Fibroblast of the aortic adventitia (primary cell): ENCODE results near the gene TXN. TPM values are rescaled to one million over a fixed set of nuclear protein-coding genes. Genes with fewer than 3 reads are reported as not detected.

ENCODE experiments used
- DNase-seq: peaks from one replicate; pipeline ENCODE4 v3.0.0-alpha.2; 2010; ENCODE audit warnings: low read depth
- H3K4me3 ChIP-seq: 2 replicates; pipeline ENCODE4 v1.5.1; 2011; ENCODE audit warnings: low read depth, mild to moderate bottlenecking, control low read depth, low read length, moderate library complexity
- total RNA-seq: library from RNA; depleted of rRNA; stranded (reverse); fragments of >200 nt; gene quantifications from 2 replicates; pipeline ENCODE4 v1.2.3, GENCODE V29; 2012; ENCODE audit warnings: low replicate concordance
- TF ChIP-seq, protein P1 (sequence below): IDR thresholded peaks from 2 replicates; pipeline ENCODE4 v1.5.1; 2011; ENCODE audit warnings: mild to moderate bottlenecking, low read length, control low read depth, inconsistent platforms; ENCODE audit not compliant: insufficient read depth

Gene TXN
- total RNA-seq, 1 donor, result 708 TPM

- H3K4me3 ChIP-seq, result no peak overlapping the region
- DNase-seq, result no peak
- TF ChIP-seq, protein P1, sequence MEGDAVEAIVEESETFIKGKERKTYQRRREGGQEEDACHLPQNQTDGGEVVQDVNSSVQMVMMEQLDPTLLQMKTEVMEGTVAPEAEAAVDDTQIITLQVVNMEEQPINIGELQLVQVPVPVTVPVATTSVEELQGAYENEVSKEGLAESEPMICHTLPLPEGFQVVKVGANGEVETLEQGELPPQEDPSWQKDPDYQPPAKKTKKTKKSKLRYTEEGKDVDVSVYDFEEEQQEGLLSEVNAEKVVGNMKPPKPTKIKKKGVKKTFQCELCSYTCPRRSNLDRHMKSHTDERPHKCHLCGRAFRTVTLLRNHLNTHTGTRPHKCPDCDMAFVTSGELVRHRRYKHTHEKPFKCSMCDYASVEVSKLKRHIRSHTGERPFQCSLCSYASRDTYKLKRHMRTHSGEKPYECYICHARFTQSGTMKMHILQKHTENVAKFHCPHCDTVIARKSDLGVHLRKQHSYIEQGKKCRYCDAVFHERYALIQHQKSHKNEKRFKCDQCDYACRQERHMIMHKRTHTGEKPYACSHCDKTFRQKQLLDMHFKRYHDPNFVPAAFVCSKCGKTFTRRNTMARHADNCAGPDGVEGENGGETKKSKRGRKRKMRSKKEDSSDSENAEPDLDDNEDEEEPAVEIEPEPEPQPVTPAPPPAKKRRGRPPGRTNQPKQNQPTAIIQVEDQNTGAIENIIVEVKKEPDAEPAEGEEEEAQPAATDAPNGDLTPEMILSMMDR, result no peak
These were observed 3.3 kb upstream of the TXN start for GRCh38 chr9:110259566-110259965.

GRCh38 chr9:110258690-110259091 lies 2.4 kb upstream of the TXN start:
- TF ChIP-seq, protein P1, result no peak
- DNase-seq, result no peak
- H3K4me3 ChIP-seq, result no peak overlapping the region

GRCh38 chr9:110257956-110258355 lies 1.6 kb upstream of the TXN start:
- TF ChIP-seq, protein P1, result no peak
- H3K4me3 ChIP-seq, result peak overlapping the region; percentile 88
- DNase-seq, result no peak

GRCh38 chr9:110257097-110257841 lies 962 bp upstream of the TXN start:
- H3K4me3 ChIP-seq, result peak overlapping the region; percentile 88
- TF ChIP-seq, protein P1, result no peak
- DNase-seq, result no peak

GRCh38 chr9:110255463-110256379 lies 586 bp downstream of the TXN start:
- H3K4me3 ChIP-seq, result peak overlapping the region; percentile 88
- no peak for DNase-seq
- TF ChIP-seq, protein P1, result no peak

DNA sequence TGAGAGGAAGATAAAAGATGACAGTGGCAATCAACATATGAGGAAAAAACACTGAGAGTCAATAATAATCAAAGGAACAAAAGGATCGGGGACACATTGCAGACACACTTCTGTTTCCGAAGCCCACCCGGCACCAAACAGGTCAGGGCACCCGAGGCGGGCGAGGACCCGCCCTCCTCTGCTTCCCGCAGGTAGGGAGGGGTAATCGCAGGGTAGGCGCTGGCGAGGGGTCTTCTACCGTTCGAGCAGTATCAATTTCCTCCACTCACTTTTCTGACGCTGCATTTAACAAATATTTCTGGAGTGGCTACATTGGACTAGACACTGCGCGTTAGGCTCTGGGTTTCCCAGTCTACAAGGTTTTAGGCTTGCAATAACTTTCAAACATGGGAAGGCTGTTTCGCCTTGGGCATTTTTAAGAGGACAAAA lies 1.3 kb downstream of the TXN start:
- TF ChIP-seq, protein P1, result no peak
- peak overlapping the region; percentile 88 for H3K4me3 ChIP-seq
- DNase-seq, result peak; percentile 61
